ENCODE results near the gene KCNE2.
"Not testable (repeated sequence)": the region's sequence is repeated elsewhere in the genome, so short reads cannot be mapped to it uniquely, and the experiment has no call there.

Gene KCNE2

DNA sequence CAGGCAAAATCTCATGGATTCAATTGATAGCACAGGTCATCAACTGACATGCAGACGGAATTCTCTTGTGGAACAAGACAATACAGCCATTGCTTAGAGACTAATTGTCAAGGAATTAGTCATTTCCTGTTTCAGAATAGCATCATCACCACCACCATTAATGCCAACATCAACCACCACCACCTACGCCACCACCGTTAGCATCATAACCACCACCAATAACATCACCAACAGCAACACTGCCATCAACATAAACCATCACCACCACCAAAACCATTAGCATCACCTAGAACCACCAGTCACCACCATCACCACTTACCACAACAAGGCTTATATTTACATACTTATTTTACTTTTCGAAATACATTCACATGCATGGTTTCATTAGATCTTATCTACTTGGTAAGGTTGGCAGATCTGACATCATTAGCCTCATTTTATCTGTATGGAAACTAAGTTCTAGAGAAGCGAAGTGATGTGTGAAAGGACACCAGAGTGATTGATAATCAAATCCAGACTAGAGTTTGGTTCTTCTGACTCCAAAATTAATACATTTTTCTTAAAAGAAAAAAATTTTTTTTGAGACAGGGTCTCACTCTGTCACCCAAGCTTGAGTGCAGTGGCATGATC lies 53.8 kb downstream of the KCNE2 start:
- not testable (repeated sequence) for DNase-seq
